NCI-H345 treated with DMSO at 0.1 percent for 48 hours (cell line): ENCODE data around the gene SHROOM3.
A peak's percentile ranks its signal among the peaks of the same experiment; 100 is the strongest.

ENCODE experiments used
- DNase-seq: peaks from one replicate; lab custom pipeline; 2025; ENCODE audit not compliant: unreplicated experiment; lab: John Stamatoyannopoulos, UW

Gene SHROOM3

DNA sequence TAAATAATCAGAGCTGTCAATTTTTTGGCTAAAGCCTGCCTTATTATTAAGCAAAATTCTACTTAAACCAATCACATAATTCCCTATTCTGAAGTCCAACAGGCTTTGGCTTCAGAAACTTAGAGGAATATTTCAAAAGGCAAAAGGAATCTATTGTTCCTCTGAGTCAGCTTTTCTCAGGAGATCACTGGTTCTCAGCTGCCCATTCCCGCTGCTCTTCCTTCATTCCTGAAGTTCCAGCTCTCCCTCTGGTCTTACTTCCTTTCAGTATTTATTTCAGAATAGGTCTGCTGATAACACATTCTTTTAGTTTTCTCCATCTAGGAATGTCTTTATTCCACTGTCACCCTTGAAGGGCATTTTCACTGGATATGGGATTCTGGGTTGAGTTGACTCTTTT, 329.2 kb downstream of the SHROOM3 start:
- no peak for DNase-seq

DNA sequence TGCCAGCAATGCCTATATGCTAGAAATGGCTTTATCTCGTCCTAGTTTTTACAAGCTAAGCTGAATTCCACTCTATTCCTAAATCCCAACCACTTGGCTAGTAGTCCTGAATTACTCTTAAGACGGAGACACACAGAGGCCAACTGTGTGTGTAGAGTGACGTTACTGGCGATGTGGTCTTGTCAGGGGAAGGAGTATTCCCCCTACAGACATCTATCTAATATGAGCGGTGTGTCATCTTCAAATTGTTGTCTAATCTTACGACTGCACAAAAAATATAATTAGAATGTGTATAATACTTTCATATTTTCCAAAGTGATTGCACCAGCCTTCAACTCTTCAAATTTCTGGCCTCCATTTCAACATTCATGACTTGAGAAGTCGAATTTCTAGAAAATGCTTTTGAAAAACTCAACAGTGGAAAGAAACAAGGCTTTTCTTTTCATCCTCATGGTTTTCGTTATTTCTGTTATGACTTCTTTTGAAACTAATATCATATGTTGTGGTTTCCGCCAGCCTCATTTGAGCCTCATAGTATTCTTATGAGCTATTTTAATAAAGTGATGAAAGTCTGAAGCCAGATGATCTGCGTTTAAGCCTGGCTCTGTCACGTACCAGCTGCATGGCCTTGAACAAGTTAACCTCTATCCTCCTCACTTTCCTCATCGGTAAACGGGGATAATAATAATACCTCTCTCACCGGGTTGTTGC, 330.6 kb downstream of the SHROOM3 start:
- DNase-seq, result no peak

- no peak for DNase-seq
These were observed 333.0 kb downstream of the SHROOM3 start for GRCh38 chr4:76767983-76768382.

- DNase-seq, result no peak
These were observed 337.6 kb downstream of the SHROOM3 start for GRCh38 chr4:76772498-76773106.

- no peak for DNase-seq
These were observed 338.7 kb downstream of the SHROOM3 start for GRCh38 chr4:76773766-76774165.

DNA sequence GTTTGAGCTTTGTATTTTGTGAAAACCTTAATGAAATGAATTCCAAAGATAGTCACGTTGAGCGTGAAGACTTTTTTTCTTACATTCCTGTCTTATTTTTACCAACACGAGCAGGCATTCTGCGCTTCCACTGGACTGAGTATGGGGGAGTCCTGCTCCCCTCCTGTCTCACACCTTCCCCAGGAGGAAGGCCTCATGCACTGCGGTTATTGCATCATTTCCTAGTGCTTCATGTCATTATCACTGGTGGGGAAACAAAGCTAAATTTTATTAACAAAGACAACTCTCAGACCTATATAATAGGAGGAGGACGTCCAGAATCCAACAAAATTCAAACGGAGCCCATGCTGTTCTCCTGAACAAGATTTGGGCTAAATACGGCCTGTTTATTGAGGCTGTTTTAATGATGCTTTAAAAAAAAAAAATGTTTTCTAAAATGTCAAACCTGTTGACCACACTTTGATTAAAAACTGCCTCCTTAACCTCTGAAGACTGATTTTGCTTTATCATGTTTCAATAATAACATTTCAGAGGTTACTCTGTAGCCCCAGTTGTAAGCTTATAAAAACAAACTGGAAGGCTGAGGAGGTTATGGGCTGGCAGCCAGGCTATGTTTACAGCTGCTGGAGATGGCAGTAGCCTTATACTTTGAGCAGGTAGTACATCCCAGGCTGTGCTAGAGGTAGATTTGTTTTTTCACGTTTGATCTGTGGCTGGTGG, 344.9 kb downstream of the SHROOM3 start:
- DNase-seq, result no peak

DNA sequence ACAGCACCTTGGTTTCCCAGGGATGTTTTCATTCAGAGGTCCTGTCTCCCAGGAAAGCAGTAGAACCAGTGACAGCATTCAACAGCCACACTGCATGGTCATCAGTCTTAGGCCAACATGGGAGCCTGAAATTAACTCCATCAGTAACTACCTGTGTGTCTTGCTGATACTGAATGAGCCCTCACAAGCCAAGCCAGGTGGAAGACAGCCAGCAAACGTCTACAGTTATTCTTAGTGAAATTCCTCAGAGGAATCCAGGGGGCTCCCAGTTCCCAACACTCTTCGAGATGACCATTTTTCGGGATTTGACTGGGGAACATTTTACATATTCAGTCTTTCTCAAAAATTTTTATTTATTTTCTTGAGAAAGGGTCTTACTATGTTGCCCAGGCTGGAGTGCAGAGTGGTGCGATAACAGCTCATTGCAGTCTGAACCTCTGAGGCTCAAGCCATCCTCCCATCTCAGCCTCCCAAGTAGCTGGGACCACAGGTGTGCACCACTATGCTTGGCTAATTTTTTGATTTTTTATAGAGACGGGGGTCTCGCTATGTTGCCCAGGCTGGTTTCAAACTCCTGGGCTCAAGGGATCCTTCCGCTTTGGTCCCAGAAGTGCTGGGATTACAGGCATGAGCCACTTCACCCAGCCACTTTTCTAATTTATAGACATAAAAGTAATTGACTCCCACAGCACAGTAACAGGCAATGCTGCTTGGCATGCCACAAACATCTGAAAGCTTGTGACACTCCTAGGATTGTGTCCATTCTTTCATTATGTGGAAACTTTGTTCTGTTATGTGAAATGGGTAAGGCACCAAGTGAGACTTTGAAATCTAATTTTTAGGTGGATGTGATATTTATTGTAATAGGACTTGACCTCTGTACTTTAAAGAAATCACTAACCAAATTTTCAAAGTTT, 346.0 kb downstream of the SHROOM3 start:
- DNase-seq, result no peak

DNA sequence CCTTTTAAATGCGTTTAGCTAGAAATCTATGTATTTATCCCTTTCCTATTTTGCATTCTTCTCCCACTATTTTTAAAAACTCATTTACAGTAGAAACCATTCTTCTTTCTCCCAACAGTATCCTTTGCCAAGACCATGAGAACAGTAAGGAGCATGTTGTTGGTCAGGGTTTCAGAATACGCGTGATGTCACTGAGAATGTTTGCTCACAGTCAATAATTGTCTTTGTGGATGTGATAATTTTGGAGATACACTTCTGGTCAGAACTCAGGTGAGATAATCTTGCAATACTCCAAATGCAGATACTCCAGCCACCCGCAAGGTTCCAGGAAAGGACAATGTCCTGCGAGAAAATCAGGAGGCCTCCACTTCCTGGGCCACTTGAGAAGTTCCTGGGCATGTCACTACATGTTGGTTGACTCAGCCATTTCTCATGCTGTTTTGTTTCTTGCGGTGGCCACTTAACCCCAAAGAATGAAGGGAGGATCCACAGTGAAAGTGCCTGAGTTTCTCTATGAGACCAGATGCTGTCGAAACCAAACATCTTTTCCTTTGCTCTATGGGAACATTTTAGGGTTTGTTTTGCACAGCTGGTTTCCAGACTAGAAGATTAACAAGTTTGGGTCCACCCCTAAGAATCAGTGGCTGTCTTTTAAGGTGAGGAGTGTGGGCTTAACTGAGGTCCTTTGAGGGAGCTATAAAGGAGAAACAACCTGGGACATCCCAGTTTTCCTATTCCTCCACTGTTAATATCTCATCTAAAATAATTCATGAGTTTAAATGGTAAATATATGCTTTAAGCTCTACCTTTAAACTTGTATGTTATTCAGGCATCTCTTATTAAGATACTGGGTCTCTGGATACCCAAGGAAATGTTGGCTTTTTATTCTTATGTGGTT, 346.9 kb downstream of the SHROOM3 start:
- peak; percentile 11 for DNase-seq

GRCh38 chr4:76782837-76783236, 347.8 kb downstream of the SHROOM3 start:
- no peak for DNase-seq

- no peak for DNase-seq
These were observed 348.8 kb downstream of the SHROOM3 start for GRCh38 chr4:76783836-76784235.

DNA sequence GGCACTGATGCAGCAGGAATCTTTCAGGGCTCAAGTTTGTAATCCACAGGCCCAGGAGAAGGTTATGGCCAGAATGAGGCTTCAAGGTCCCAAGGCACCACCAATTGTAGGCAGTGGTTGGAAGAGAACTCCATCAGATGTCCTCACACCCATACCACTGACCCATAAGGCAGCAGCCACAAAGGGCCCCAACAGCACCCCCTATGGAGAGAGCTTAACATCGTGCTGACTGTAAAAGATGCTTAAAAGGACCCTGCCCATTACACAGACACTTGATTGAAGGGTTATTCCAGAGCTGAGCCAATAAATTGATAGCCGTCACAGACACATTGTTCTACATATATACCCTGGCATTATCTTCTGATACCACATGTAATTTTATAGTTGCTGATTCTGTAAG, 349.2 kb downstream of the SHROOM3 start:
- no peak for DNase-seq

- no peak for DNase-seq
These were observed 352.9 kb downstream of the SHROOM3 start for GRCh38 chr4:76787898-76788297.

GRCh38 chr4:76790377-76790776, 355.3 kb downstream of the SHROOM3 start:
- no peak for DNase-seq

DNA sequence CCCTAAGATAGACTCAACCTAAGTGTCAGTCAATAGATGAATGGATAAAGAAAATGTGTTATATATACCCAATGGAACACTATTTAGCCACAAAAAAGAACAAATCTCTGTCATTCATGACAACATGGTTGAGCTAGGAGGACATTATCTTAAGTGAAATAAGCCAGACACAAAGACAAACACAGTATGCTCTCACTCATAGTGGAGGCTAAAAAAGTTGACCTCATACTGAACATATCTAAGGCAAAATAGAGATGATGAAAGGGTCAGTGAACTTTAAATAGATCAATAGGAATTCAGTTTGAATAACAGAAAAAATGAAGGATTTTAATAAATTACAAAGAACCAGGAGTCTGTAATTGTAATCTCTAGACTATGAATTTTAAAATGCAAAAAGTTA, 356.4 kb downstream of the SHROOM3 start:
- DNase-seq, result no peak

DNA sequence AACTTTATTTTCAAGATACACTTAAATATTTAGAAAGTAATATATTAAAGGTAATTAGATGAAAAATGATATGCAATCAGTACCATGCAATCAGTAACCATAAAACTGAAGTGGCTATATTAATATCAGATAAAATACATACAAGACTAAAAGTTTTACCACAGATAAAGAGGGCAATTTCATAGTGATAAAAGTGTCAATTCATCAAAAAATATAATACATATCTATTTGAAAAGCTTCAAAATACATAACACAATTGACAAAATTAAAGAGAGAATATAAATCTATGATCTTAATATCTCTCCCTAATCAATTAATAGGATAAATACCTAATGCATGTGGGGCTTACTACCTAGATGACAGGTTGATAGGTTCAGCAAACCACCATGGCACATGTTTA, 357.4 kb downstream of the SHROOM3 start:
- no peak for DNase-seq

DNA sequence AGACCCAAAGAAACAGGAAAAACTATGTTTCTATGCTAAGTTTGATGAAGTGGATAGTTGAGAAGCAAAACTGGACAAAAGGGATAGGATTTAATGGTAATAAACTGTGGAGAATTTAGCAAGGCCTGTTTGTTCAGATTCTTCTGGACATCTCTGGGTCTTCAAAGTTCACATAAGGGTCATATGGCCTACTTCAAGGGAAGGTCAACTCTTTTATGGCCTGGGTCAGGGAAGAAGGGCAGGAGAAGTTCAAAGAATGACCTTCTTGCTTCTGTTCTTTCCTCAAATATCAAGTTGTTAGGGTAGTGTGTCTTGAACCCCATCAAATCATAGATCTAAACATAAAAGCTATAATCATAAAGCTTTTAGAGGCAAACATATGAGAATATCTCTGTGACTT, 360.2 kb downstream of the SHROOM3 start:
- no peak for DNase-seq

DNA sequence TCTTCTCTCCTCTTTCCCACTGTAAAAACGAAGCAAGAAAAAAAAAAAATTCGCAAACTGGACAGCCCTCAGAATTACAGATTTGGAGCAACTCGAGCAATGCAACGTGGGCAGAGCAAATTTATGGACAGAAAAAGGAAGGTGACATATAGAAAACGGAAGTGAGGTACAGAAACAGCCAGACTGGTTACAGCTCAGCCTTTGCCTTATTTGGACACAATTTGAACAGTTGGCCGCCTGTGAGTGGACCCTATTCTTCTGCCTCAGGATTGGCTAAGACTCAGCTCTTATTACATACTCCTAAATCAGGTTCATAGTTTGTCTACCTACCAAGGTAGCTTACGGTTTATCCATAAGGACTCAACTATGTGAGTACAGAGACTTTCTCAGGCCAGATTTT, 364.1 kb downstream of the SHROOM3 start:
- DNase-seq, result no peak

GRCh38 chr4:76799718-76800117, 364.7 kb downstream of the SHROOM3 start:
- DNase-seq, result no peak

- no peak for DNase-seq
These were observed 365.9 kb downstream of the SHROOM3 start for GRCh38 chr4:76800902-76801301.

DNA sequence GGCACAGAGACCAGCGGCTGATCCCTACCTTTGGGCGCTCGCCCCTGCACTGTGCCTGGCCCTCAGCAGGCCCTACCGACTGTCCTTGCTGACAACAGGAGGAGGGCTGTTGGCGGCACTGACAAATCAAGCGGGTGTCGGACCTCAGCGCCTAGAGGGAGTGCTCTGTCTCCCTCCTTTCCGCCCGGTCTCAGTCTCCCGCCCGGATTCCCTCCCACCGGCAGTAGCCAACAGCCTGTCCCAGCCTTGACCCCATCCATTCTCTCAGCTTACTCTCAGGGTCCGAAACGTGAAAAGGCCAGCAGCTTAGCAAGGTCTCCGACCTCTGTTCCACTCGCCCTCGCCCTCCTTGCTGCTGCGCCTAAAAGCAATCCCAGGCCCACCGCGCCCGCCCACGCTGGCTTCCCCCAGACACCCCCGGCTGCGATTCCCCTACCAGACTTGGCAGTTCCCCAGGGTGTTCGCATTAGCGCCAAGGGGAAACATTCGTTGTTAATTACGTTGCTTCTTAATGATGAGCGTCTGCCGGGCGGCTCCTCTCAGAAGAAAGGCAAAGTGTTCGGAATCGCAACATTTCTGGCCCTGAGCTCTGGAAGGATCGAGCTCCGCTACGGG, 366.7 kb downstream of the SHROOM3 start:
- DNase-seq, result no peak
